Neural cell (in vitro differentiated cells): ENCODE measurements around the gene PAN3.

ENCODE experiments used
- EP300 ChIP-seq: fragments of 450-650 bp; conservative IDR thresholded peaks from 2 replicates; pipeline ENCODE4 v1.6.1; 2014; ENCODE audit warnings: antibody characterized with exemption, mild to moderate bottlenecking, moderate library complexity; ENCODE audit not compliant: poor library complexity, severe bottlenecking
- MXI1 ChIP-seq: fragments of 450-650 bp; conservative IDR thresholded peaks from 2 replicates; pipeline ENCODE4 v1.6.1; 2014; ENCODE audit warnings: antibody characterized with exemption, mild to moderate bottlenecking; ENCODE audit not compliant: poor library complexity, severe bottlenecking
- POLR2AphosphoS5 ChIP-seq: IDR thresholded peaks from 2 replicates; pipeline ENCODE4 v1.6.1; 2012
- TF ChIP-seq, protein P1 (sequence below): fragments of 450-650 bp; IDR thresholded peaks from 2 replicates; pipeline ENCODE4 v1.5.1; 2014; ENCODE audit warnings: antibody characterized with exemption, mild to moderate bottlenecking, moderate library complexity; ENCODE audit not compliant: poor library complexity, severe bottlenecking
- TF ChIP-seq, protein P2 (sequence below): IDR thresholded peaks from 2 replicates; pipeline ENCODE4 v1.6.1; 2012; ENCODE audit warnings: borderline replicate concordance

DNA sequence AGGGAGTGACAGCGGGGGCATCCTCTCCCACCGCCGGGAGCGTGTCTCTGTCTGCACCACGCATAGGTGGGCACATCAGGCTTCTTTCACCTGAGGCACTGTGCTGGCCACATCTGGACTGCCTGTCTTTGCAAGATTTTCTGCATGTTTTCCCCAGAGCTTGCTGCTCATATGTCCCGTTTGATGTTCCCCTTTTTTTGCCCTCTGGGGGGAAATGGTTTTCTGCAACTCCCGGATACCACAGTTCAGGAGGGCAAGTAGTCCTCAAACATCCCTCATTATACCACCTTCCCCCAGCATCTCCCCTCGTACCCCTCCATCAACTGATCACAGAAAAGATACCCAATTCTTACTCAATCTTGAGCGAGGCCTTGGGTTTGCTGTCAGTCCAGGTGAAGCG is 168.0 kb downstream of the PAN3 start:
- TF ChIP-seq, protein P1, sequence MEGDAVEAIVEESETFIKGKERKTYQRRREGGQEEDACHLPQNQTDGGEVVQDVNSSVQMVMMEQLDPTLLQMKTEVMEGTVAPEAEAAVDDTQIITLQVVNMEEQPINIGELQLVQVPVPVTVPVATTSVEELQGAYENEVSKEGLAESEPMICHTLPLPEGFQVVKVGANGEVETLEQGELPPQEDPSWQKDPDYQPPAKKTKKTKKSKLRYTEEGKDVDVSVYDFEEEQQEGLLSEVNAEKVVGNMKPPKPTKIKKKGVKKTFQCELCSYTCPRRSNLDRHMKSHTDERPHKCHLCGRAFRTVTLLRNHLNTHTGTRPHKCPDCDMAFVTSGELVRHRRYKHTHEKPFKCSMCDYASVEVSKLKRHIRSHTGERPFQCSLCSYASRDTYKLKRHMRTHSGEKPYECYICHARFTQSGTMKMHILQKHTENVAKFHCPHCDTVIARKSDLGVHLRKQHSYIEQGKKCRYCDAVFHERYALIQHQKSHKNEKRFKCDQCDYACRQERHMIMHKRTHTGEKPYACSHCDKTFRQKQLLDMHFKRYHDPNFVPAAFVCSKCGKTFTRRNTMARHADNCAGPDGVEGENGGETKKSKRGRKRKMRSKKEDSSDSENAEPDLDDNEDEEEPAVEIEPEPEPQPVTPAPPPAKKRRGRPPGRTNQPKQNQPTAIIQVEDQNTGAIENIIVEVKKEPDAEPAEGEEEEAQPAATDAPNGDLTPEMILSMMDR: no peak
- TF ChIP-seq POLR2AphosphoS5: no peak
- TF ChIP-seq, protein P2, sequence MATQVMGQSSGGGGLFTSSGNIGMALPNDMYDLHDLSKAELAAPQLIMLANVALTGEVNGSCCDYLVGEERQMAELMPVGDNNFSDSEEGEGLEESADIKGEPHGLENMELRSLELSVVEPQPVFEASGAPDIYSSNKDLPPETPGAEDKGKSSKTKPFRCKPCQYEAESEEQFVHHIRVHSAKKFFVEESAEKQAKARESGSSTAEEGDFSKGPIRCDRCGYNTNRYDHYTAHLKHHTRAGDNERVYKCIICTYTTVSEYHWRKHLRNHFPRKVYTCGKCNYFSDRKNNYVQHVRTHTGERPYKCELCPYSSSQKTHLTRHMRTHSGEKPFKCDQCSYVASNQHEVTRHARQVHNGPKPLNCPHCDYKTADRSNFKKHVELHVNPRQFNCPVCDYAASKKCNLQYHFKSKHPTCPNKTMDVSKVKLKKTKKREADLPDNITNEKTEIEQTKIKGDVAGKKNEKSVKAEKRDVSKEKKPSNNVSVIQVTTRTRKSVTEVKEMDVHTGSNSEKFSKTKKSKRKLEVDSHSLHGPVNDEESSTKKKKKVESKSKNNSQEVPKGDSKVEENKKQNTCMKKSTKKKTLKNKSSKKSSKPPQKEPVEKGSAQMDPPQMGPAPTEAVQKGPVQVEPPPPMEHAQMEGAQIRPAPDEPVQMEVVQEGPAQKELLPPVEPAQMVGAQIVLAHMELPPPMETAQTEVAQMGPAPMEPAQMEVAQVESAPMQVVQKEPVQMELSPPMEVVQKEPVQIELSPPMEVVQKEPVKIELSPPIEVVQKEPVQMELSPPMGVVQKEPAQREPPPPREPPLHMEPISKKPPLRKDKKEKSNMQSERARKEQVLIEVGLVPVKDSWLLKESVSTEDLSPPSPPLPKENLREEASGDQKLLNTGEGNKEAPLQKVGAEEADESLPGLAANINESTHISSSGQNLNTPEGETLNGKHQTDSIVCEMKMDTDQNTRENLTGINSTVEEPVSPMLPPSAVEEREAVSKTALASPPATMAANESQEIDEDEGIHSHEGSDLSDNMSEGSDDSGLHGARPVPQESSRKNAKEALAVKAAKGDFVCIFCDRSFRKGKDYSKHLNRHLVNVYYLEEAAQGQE: no peak
- no peak for TF ChIP-seq EP300
- TF ChIP-seq MXI1: no peak
